H1 (cell line): ENCODE results near the gene CTNNA3. TPM values are rescaled to one million over a fixed set of nuclear protein-coding genes. Genes with fewer than 3 reads are reported as not detected.

Experiments used
- CTCF ChIA-PET: fragments of 300-600 bp; sonication (Branson Sonifier 250); formaldehyde crosslinking; loops from one replicate; lab custom pipeline; 2021; ENCODE audit not compliant: partially characterized antibody; lab: Charles Lee
- POLR2A ChIA-PET: fragments of 300-600 bp; sonication (Branson Sonifier 250); formaldehyde crosslinking; loops from one replicate; lab custom pipeline; 2021; ENCODE audit warnings: inconsistent platforms; ENCODE audit not compliant: partially characterized antibody; lab: Charles Lee
- DNase-seq, 2 experiments: peaks; one replicate each; pipeline versions ENCODE4 v3.0.0 to v3.0.0-alpha.2; 2010 to 2022; ENCODE audit warnings: low spot score in 2 of 2, low read depth in 1 of 2, mixed read lengths in 1 of 2
- FAIRE-seq: peaks from 2 replicates; lab custom pipeline; 2011; peaks lifted over from hg19 to GRCh38; lab: Jason Lieb, UNC
- H2AFZ ChIP-seq: 2 replicates; pipeline ENCODE4 v1.8.1; 2012; ENCODE audit warnings: low read length, inconsistent platforms
- H2AK5ac ChIP-seq: 2 replicates; pipeline ENCODE4 v1.6.1; 2013; ENCODE audit warnings: low read depth, low read length
- H2BK120ac ChIP-seq: replicated peaks from 2 replicates; pipeline ENCODE3; 2013; ENCODE audit warnings: low read depth, low read length, inconsistent platforms
- H2BK12ac ChIP-seq: 2 replicates; pipeline ENCODE4 v1.6.1; 2013; ENCODE audit warnings: low read depth, low read length
- H2BK15ac ChIP-seq: 2 replicates; pipeline ENCODE4 v1.6.1; 2013; ENCODE audit warnings: low read length
- H2BK20ac ChIP-seq: 2 replicates; pipeline ENCODE4 v1.6.1; 2013; ENCODE audit warnings: low read length
- H2BK5ac ChIP-seq: 2 replicates; pipeline ENCODE4 v1.6.1; 2013; ENCODE audit warnings: low read depth, low read length
- H3K14ac ChIP-seq: 2 replicates; pipeline ENCODE4 v1.6.1; 2013; ENCODE audit warnings: inconsistent platforms; ENCODE audit not compliant: insufficient read length
- H3K18ac ChIP-seq: 2 replicates; pipeline ENCODE4 v1.6.1; 2013; ENCODE audit warnings: low read length; ENCODE audit errors: extremely low read depth
- H3K23ac ChIP-seq: 2 replicates; pipeline ENCODE4 v1.6.1; 2013; ENCODE audit warnings: inconsistent platforms; ENCODE audit not compliant: insufficient read length
- H3K23me2 ChIP-seq: 2 replicates; pipeline ENCODE4 v1.6.1; 2013; ENCODE audit warnings: low read depth, low read length
- H3K27ac ChIP-seq: 2 replicates; pipeline ENCODE4 v1.6.1; 2011; ENCODE audit warnings: low read depth, low read length, inconsistent platforms
- H3K27me3 ChIP-seq, 4 experiments: replicated peaks in 1 of 4; 1 replicate in 1 of 4; 2 replicates in 3 of 4; pipeline versions ENCODE4 v1.6.1 to v1.8.1; 2011 to 2013; ENCODE audit warnings: low read length in 3 of 4, mild to moderate bottlenecking in 3 of 4, inconsistent platforms in 2 of 4, mixed read lengths in 2 of 4, moderate library complexity in 1 of 4; ENCODE audit not compliant: control insufficient read depth in 3 of 4, insufficient read depth in 3 of 4; ENCODE audit errors: extremely low read depth in 1 of 4
- H3K36me3 ChIP-seq, 4 experiments: 2 replicates each; pipeline versions ENCODE4 v1.6.1 to v1.8.1; 2011 to 2013; ENCODE audit warnings: mild to moderate bottlenecking in 4 of 4, low read length in 3 of 4, moderate library complexity in 2 of 4, control low read depth in 1 of 4, inconsistent platforms in 1 of 4; ENCODE audit not compliant: insufficient read depth in 4 of 4, control insufficient read depth in 2 of 4
- H3K4ac ChIP-seq: replicated peaks from 2 replicates; pipeline ENCODE3; 2013; ENCODE audit warnings: low read length, low read depth, mixed read lengths, inconsistent platforms; ENCODE audit not compliant: insufficient read length
- H3K4me1 ChIP-seq, 4 experiments: replicated peaks in 1 of 4; 1 replicate in 1 of 4; 2 replicates in 3 of 4; pipeline versions ENCODE4 v1.6.1 to v1.8.1; 2011 to 2013; ENCODE audit warnings: low read length in 3 of 4, inconsistent platforms in 2 of 4, mixed read lengths in 1 of 4; ENCODE audit not compliant: insufficient read depth in 4 of 4, control insufficient read depth in 3 of 4
- H3K4me2 ChIP-seq, 2 experiments: 2 replicates each; pipeline versions ENCODE4 v1.6.1 to v1.8.1; 2011 to 2013; ENCODE audit warnings: low read depth in 2 of 2, low read length in 2 of 2, control low read depth in 1 of 2, inconsistent platforms in 1 of 2, mild to moderate bottlenecking in 1 of 2; ENCODE audit not compliant: insufficient read depth in 1 of 2
- H3K4me3 ChIP-seq, 4 experiments: fragments of 200-600, 300-600 bp in 1 of 4; sonication (generic), shearing (Covaris generic), sonication (Bioruptor Twin) in 1 of 4; 2 replicates each; pipeline versions ENCODE4 v1.5.1 to v1.8.1; 2011 to 2016; ENCODE audit warnings: low read length in 4 of 4, low read depth in 3 of 4, control low read depth in 2 of 4, inconsistent platforms in 2 of 4, mild to moderate bottlenecking in 2 of 4, mixed read lengths in 1 of 4, moderate library complexity in 1 of 4; ENCODE audit not compliant: insufficient read depth in 2 of 4; ENCODE audit errors: extremely low read depth in 1 of 4
- H3K56ac ChIP-seq: replicated peaks from 2 replicates; pipeline ENCODE3; 2013; ENCODE audit warnings: low read depth, mild to moderate bottlenecking, mixed read lengths, low read length, inconsistent platforms; ENCODE audit not compliant: insufficient read length
- H3K79me1 ChIP-seq: 2 replicates; pipeline ENCODE4 v1.6.1; 2013; ENCODE audit warnings: low read depth, low read length, control low read depth
- H3K79me2 ChIP-seq, 2 experiments: 2 replicates each; pipeline versions ENCODE4 v1.6.1 to v1.8.1; 2012 to 2013; ENCODE audit warnings: low read length in 2 of 2, mild to moderate bottlenecking in 2 of 2, inconsistent platforms in 1 of 2; ENCODE audit not compliant: insufficient read depth in 2 of 2, control insufficient read depth in 1 of 2
- H3K9ac ChIP-seq, 4 experiments: replicated peaks in 1 of 4; 1 replicate in 1 of 4; 2 replicates in 3 of 4; pipeline versions ENCODE4 v1.6.1 to v1.8.1; 2011 to 2013; ENCODE audit warnings: low read depth in 3 of 4, low read length in 3 of 4, control low read depth in 2 of 4, mild to moderate bottlenecking in 2 of 4, moderate library complexity in 2 of 4, inconsistent platforms in 1 of 4; ENCODE audit errors: extremely low read depth in 1 of 4
- H3K9me3 ChIP-seq, 2 experiments: 2 replicates each; pipeline versions ENCODE4 v1.6.1 to v1.8.1; 2012 to 2013; ENCODE audit warnings: mild to moderate bottlenecking in 2 of 2, moderate library complexity in 2 of 2, control low read depth in 1 of 2, inconsistent platforms in 1 of 2, low read depth in 1 of 2, low read length in 1 of 2, mixed read lengths in 1 of 2; ENCODE audit not compliant: insufficient read depth in 2 of 2
- H4K20me1 ChIP-seq, 2 experiments: replicated peaks in 1 of 2; 2 replicates each; pipeline versions ENCODE3 to v1.8.1; 2011 to 2013; ENCODE audit warnings: inconsistent platforms in 2 of 2, low read length in 2 of 2, mild to moderate bottlenecking in 1 of 2; ENCODE audit not compliant: insufficient read depth in 2 of 2, control insufficient read depth in 1 of 2
- H4K5ac ChIP-seq: 2 replicates; pipeline ENCODE4 v1.6.1; 2013; ENCODE audit warnings: low read length, low read depth, mixed read lengths, inconsistent platforms; ENCODE audit not compliant: insufficient read length
- H4K8ac ChIP-seq: 2 replicates; pipeline ENCODE4 v1.8.0; 2013; ENCODE audit warnings: mild to moderate bottlenecking, moderate library complexity, low read length, inconsistent platforms; ENCODE audit not compliant: insufficient read depth; ENCODE audit errors: extremely low read depth
- H4K91ac ChIP-seq: replicated peaks from 2 replicates; pipeline ENCODE3; 2013; ENCODE audit warnings: low read length, mixed read lengths, inconsistent platforms; ENCODE audit not compliant: insufficient read length
- CBX8 ChIP-seq: fragments of 300-800, 300-1000 bp; sonication (generic); IDR thresholded peaks from 2 replicates; pipeline ENCODE4 v1.7.1; 2016; ENCODE audit warnings: low read depth, low read length, borderline replicate concordance
- EGR1 ChIP-seq: IDR thresholded peaks from 2 replicates; pipeline ENCODE4 v1.6.1; 2011; ENCODE audit warnings: low read depth, low read length, borderline replicate concordance
- POLR2A ChIP-seq, 2 experiments: IDR thresholded peaks; 1 replicate in 1 of 2; 2 replicates in 1 of 2; pipeline ENCODE4 v1.6.1; 2011; ENCODE audit warnings: low read depth in 2 of 2, low read length in 2 of 2, mild to moderate bottlenecking in 2 of 2; ENCODE audit errors: control extremely low read depth in 1 of 2
- RXRA ChIP-seq: IDR thresholded peaks from 2 replicates; pipeline ENCODE4 v1.6.1; 2011; ENCODE audit warnings: low read depth, mild to moderate bottlenecking, low read length, moderate library complexity; ENCODE audit not compliant: insufficient read depth
- TBP ChIP-seq: IDR thresholded peaks from 2 replicates; pipeline ENCODE4 v1.6.1; 2011; ENCODE audit warnings: low read depth, low read length, improper control_type of control experiment
- WGBS, 2 experiments: shearing (Covaris generic) in 1 of 2; methylation state at CpG; one replicate each; pipeline versions ENCODE4 v1.1.6 to v1.1.7; 2013 to 2015; ENCODE audit warnings: low lambda C conversion rate in 2 of 2, mixed read lengths in 2 of 2, inconsistent platforms in 1 of 2, low coverage in 1 of 2, missing lambda C conversion rate in 1 of 2; ENCODE audit not compliant: insufficient replicate concordance in 2 of 2, insufficient coverage in 1 of 2, insufficient read length in 1 of 2; ENCODE audit errors: extremely low coverage in 1 of 2, missing lambda C conversion rate in 1 of 2; 5-methylcytosine and 5-hydroxymethylcytosine counted together
- polyA plus RNA-seq, 7 experiments: library from polyadenylated mRNA; depleted of rRNA in 3 of 7; stranded (reverse) in 5 of 7; unstranded in 2 of 7; fragments of >200 nt in 5 of 7; fragments of 200-250 nt in 2 of 7; gene quantifications; 1 replicate in 5 of 7; 2 replicates in 1 of 7; 4 replicates in 1 of 7; pipeline versions ENCODE4 v1.2.1 to v1.2.3, GENCODE V29; 2011 to 2013; ENCODE audit warnings: missing spikeins in 2 of 7, mixed read lengths in 2 of 7
- total RNA-seq: library from RNA; stranded (reverse); fragmentation: NEBNext Ultra II Directional; extraction: Animal tissue kit (Norgen Biotek cat#: 25700); gene quantifications from 2 replicates; pipeline ENCODE4 v1.2.1, GENCODE V29; 2021

The CTNNA3 gene
- total and polyA plus RNA-seq, 2 of the 8 experiments (the other 6 are each of a cell fraction or from before 2014, with no cell fraction given), result 1.3 to 1.5 TPM

GRCh38 chr10:65964205-65964604, 1731.8 kb downstream of the CTNNA3 start:
- WGBS, 2 experiments, result 90% methylated on average over 1 of the region's 1 CpG; no CpG with 5 or more reads in 1 of the 2 experiments
- Histone ChIP-seq H4K8ac (no peak overlapping the region), H3K36me3 (no peaks in the 10 kb centered on the region), H2BK120ac (no peak overlapping the region), H3K4me3 (no peak overlapping the region), H3K4me1 (no peaks in the 10 kb centered on the region), H3K18ac (no peak overlapping the region), H2BK15ac (no peak overlapping the region), H3K4ac (no peak overlapping the region), H4K20me1 (no peaks in the 10 kb centered on the region), H3K56ac (no peak overlapping the region), H2BK5ac (no peak overlapping the region), H2BK12ac (no peak overlapping the region), H3K23ac (no peak overlapping the region), H3K27ac (no peak overlapping the region), H3K14ac (no peak overlapping the region), H2AK5ac (no peak overlapping the region), H4K91ac (no peak overlapping the region), H3K9ac (no peak overlapping the region), H3K79me2 (no peaks in the 10 kb centered on the region), H4K5ac (no peak overlapping the region), H3K27me3 (no peaks in the 10 kb centered on the region), H3K9me3 (peaks cover 5 to 7% of the 10 kb centered on the region in 2 experiments; a peak in 3 of 4 replicates), H2AFZ (no peak overlapping the region), H3K79me1 (no peaks in the 10 kb centered on the region), H3K4me2 (no peak overlapping the region), H3K23me2 (no peaks in the 10 kb centered on the region), H2BK20ac (no peak overlapping the region)
- CTCF ChIA-PET, result no interaction called here
- DNase-seq, result no peak
- POLR2A ChIA-PET, result no interaction called here
- TF ChIP-seq POLR2A (IDR thresholded peaks at IDR 0.05; ENCODE audit: control extremely low read depth in 1 of 2, low read depth in 2 of 2, low read length in 2 of 2) (no peak), EGR1 (no peak), TBP (no peak), RXRA (no peak), CBX8 (no peak)
- no peak for FAIRE-seq
